Thyroid gland (tissue), 4 donors: ENCODE measurements around the gene ABCA9. TPM values are rescaled to one million over a fixed set of nuclear protein-coding genes. Genes with fewer than 3 reads are reported as not detected.

Experiments
- DNase-seq, 2 donors: peaks; one replicate each; pipeline ENCODE4 v3.0.0-alpha.2; 2019
- H3K27ac ChIP-seq, 3 donors: fragments of 200-600 bp; sonication (generic); 1 replicate in 2 of 3; 2 replicates in 1 of 3; pipeline ENCODE4 v1.5.1; 2016 to 2019; ENCODE audit warnings: mild to moderate bottlenecking in 1 of 3, moderate library complexity in 1 of 3
- H3K27me3 ChIP-seq: fragments of 200-600 bp; sonication (generic); one replicate; pipeline ENCODE4 v1.5.1; 2019
- H3K36me3 ChIP-seq, 2 donors: fragments of 200-600 bp; sonication (generic); one replicate each; pipeline ENCODE4 v1.5.1; 2016 to 2019
- H3K4me1 ChIP-seq, 2 donors: fragments of 200-600 bp; sonication (generic); one replicate each; pipeline ENCODE4 v1.5.1; 2017 to 2019
- H3K4me3 ChIP-seq, 3 donors: fragments of 200-600 bp; sonication (generic); replicated peaks in 1 of 3; 1 replicate in 2 of 3; 2 replicates in 1 of 3; pipeline ENCODE4 v1.5.1; 2016; ENCODE audit warnings: mild to moderate bottlenecking in 1 of 3
- H3K9me3 ChIP-seq: fragments of 200-600 bp; sonication (generic); one replicate; pipeline ENCODE4 v1.5.1; 2017
- POLR2A ChIP-seq, 2 donors: fragments of 450-650 bp; IDR thresholded peaks; one replicate each; pipeline ENCODE4 v1.6.1; 2017; ENCODE audit warnings: antibody characterized with exemption in 2 of 2, mild to moderate bottlenecking in 2 of 2, moderate library complexity in 1 of 2
- WGBS, 2 donors: methylation state at CpG; one replicate each; pipeline ENCODE4 v1.1.5; 2017; 5-methylcytosine and 5-hydroxymethylcytosine counted together
- intact Hi-C: fragments of 100-400 bp; cut with DNase I; formaldehyde crosslinking; loops from one replicate; pipeline ENCODE4 v1.15.1; 2023
- total RNA-seq, 4 donors: library from RNA; depleted of rRNA; stranded (reverse); fragments of >200 nt; gene quantifications; one replicate each; pipeline ENCODE4 v1.2.3, GENCODE V29; 2016
- TF ChIP-seq, protein P1 (sequence below), 6 experiments: fragments of 200-600 bp in 3 of 6; fragments of 450-650 bp in 3 of 6; sonication (generic) in 3 of 6; IDR thresholded peaks; one replicate each; pipeline ENCODE4 v1.5.1; 2016 to 2019; ENCODE audit warnings: antibody characterized with exemption in 6 of 6, mild to moderate bottlenecking in 2 of 6, inconsistent platforms in 1 of 6, moderate library complexity in 1 of 6

ABCA9 gene
- total RNA-seq, 4 donors from 2014 or later = 11.9 to 40.2 (median 25.4) TPM

GRCh38 chr17:69093995-69094394 lies 33.3 kb upstream of the ABCA9 start:
- no peaks in the 10 kb centered on the region for H3K36me3 ChIP-seq
- 94 to 98% methylated on average over 2 of the region's 2 CpGs for WGBS, 2 donors

GRCh38 chr17:69093279-69093789 lies 32.6 kb upstream of the ABCA9 start:
- TF ChIP-seq POLR2A (IDR thresholded peaks at IDR 0.05) = no peak
- TF ChIP-seq, protein P1, sequence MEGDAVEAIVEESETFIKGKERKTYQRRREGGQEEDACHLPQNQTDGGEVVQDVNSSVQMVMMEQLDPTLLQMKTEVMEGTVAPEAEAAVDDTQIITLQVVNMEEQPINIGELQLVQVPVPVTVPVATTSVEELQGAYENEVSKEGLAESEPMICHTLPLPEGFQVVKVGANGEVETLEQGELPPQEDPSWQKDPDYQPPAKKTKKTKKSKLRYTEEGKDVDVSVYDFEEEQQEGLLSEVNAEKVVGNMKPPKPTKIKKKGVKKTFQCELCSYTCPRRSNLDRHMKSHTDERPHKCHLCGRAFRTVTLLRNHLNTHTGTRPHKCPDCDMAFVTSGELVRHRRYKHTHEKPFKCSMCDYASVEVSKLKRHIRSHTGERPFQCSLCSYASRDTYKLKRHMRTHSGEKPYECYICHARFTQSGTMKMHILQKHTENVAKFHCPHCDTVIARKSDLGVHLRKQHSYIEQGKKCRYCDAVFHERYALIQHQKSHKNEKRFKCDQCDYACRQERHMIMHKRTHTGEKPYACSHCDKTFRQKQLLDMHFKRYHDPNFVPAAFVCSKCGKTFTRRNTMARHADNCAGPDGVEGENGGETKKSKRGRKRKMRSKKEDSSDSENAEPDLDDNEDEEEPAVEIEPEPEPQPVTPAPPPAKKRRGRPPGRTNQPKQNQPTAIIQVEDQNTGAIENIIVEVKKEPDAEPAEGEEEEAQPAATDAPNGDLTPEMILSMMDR (IDR thresholded peaks at IDR 0.05) = no peak
- no peaks in the 10 kb centered on the region for H3K36me3 ChIP-seq
- H3K4me3 ChIP-seq = no peak overlapping the region
- H3K27me3 ChIP-seq = no peaks in the 10 kb centered on the region
- no peaks in the 10 kb centered on the region for H3K9me3 ChIP-seq
- 84 to 88% methylated on average over 8 of the region's 8 CpGs for WGBS, 2 donors
- H3K4me1 ChIP-seq = no peaks in the 10 kb centered on the region
- intact Hi-C loops = no loop called here
- no peak overlapping the region for H3K27ac ChIP-seq
- DNase-seq = no peak

More at GRCh38 chr17:69093995-69094394, 33.3 kb upstream of the ABCA9 start:
- DNase-seq = no peak
- intact Hi-C loops = no loop called here
- Histone ChIP-seq H3K4me1 (no peaks in the 10 kb centered on the region), H3K9me3 (no peaks in the 10 kb centered on the region), H3K27me3 (no peaks in the 10 kb centered on the region), H3K4me3 (no peak overlapping the region), H3K27ac (no peak overlapping the region)
- TF ChIP-seq POLR2A (IDR thresholded peaks at IDR 0.05) = no peak

- 86 to 87% methylated on average over 4 of the region's 4 CpGs for WGBS, 2 donors
- H3K27me3 ChIP-seq = no peaks in the 10 kb centered on the region
- H3K4me3 ChIP-seq = no peak overlapping the region
- DNase-seq = no peak
- intact Hi-C loops = no loop called here
- H3K36me3 ChIP-seq = no peaks in the 10 kb centered on the region
- H3K9me3 ChIP-seq = no peaks in the 10 kb centered on the region
- H3K4me1 ChIP-seq = no peaks in the 10 kb centered on the region
- TF ChIP-seq, protein P1 (IDR thresholded peaks at IDR 0.05) = no peak
- no peak for TF ChIP-seq POLR2A (IDR thresholded peaks at IDR 0.05)
- no peak overlapping the region for H3K27ac ChIP-seq
Measured at GRCh38 chr17:69090365-69090764, 29.6 kb upstream of the ABCA9 start.

DNA sequence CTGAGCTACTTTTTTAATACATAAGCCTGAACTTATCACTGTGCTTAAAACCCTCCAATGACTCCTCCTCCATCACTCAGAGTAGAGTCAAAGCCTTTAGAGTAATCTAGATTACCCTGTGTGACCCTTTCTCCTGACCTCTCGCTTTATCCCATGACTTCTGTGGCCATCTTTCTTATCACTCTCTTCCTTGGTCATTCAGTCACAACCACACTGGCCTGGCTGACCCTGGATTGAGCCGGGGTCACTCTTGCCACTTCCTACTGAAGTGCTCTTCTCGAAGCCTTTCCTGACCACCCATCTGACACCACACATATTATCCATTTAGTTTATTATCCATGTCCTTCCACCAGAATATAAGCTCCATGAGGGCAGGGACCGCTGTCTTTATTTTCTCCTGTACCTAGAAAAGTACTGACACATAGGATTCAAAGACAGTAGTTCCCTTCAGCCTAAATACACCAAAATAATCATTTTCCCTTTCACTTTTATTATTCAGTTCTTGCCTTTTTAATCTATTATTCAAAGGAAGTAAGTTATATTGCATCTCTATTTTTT lies 28.0 kb upstream of the ABCA9 start:
- intact Hi-C loops = no loop called here

GRCh38 chr17:69086641-69087040 lies 25.9 kb upstream of the ABCA9 start:
- no peaks in the 10 kb centered on the region for H3K27me3 ChIP-seq
- H3K4me3 ChIP-seq = no peak overlapping the region
- no peaks in the 10 kb centered on the region for H3K4me1 ChIP-seq
- H3K36me3 ChIP-seq = peaks cover 8 to 19% of the 10 kb centered on the region in 2 donors
- no peaks in the 10 kb centered on the region for H3K9me3 ChIP-seq
- no peak overlapping the region for H3K27ac ChIP-seq
- TF ChIP-seq POLR2A (IDR thresholded peaks at IDR 0.05) = no peak
- TF ChIP-seq, protein P1 (IDR thresholded peaks at IDR 0.05) = no peak
- WGBS, 2 donors = 89 to 96% methylated on average over 1 of the region's 1 CpG
- DNase-seq = no peak
- intact Hi-C loops = no loop called here

More for the DNA sequence above, 28.0 kb upstream of the ABCA9 start:
- WGBS, 2 donors = 81 to 94% methylated on average over 4 of the region's 4 CpGs
- Histone ChIP-seq H3K36me3 (peaks cover 0 to 12% of the 10 kb centered on the region in 2 donors), H3K27ac (no peak overlapping the region), H3K4me3 (no peak overlapping the region), H3K4me1 (no peaks in the 10 kb centered on the region), H3K9me3 (no peaks in the 10 kb centered on the region), H3K27me3 (no peaks in the 10 kb centered on the region)
- no peak for TF ChIP-seq POLR2A (IDR thresholded peaks at IDR 0.05)
- TF ChIP-seq, protein P1 (IDR thresholded peaks at IDR 0.05) = no peak
- no peak for DNase-seq
